A673 (cell line): Measurements from ENCODE around the gene BPIFA1. TPM values are rescaled to one million over a fixed set of nuclear protein-coding genes. Genes with fewer than 3 reads are reported as not detected.

Experiments used
- BruUV-seq: library from RNA; stranded (reverse); fragments of 400-500 nt; replicated peaks from 2 replicates; lab custom pipeline; 2021; lab: Mats Ljungman, UMichigan
- CTCF ChIA-PET: fragments of 300-600 bp; sonication (Branson Sonifier 250); formaldehyde crosslinking; loops from one replicate; lab custom pipeline; 2022; ENCODE audit warnings: antibody characterized with exemption; lab: Charles Lee
- POLR2A ChIA-PET: fragments of 300-600 bp; sonication (Branson Sonifier 250); formaldehyde crosslinking; loops from one replicate; lab custom pipeline; 2022; ENCODE audit warnings: antibody characterized with exemption; ENCODE audit not compliant: low non-redundant PET; lab: Charles Lee
- DNase-seq: peaks from one replicate; pipeline ENCODE4 v3.0.0-alpha.2; 2015; ENCODE audit warnings: low spot score
- H3K27ac ChIP-seq: fragments of 200-600 bp; sonication (generic); 2 replicates; pipeline ENCODE4 v1.5.1; 2016; ENCODE audit warnings: mixed run types, low read depth, mild to moderate bottlenecking, mixed read lengths, antibody characterized with exemption, low read length; ENCODE audit not compliant: poor library complexity, severe bottlenecking
- H3K27me3 ChIP-seq: fragments of 200-600 bp; sonication (generic); replicated peaks from 2 replicates; pipeline ENCODE4 v1.6.1; 2017; ENCODE audit warnings: mixed run types, low read depth, mild to moderate bottlenecking, mixed read lengths, antibody characterized with exemption, low read length; ENCODE audit not compliant: insufficient read depth, poor library complexity
- H3K36me3 ChIP-seq: fragments of 200-600 bp; sonication (generic); 2 replicates; pipeline ENCODE4 v1.6.1; 2016; ENCODE audit warnings: mixed run types, mild to moderate bottlenecking, mixed read lengths, antibody characterized with exemption, low read length; ENCODE audit not compliant: insufficient read depth, poor library complexity, severe bottlenecking
- H3K4me1 ChIP-seq: fragments of 200-600 bp; sonication (generic); 2 replicates; pipeline ENCODE4 v1.6.1; 2017; ENCODE audit warnings: mixed run types, mild to moderate bottlenecking, mixed read lengths, antibody characterized with exemption, low read length; ENCODE audit not compliant: insufficient read depth, poor library complexity, severe bottlenecking
- H3K4me3 ChIP-seq: fragments of 200-600 bp; sonication (generic); 2 replicates; pipeline ENCODE4 v1.5.1; 2016; ENCODE audit warnings: low read depth, mixed run types, mild to moderate bottlenecking, mixed read lengths, low read length; ENCODE audit not compliant: poor library complexity, severe bottlenecking
- H3K9me3 ChIP-seq: fragments of 200-600 bp; sonication (generic); 2 replicates; pipeline ENCODE4 v1.6.1; 2016; ENCODE audit warnings: mixed run types, low read depth, mild to moderate bottlenecking, mixed read lengths, antibody characterized with exemption, low read length; ENCODE audit not compliant: poor library complexity, severe bottlenecking
- EZH2 ChIP-seq: fragments of 200-600 bp; sonication (generic); IDR thresholded peaks from 2 replicates; pipeline ENCODE4 v1.6.1; 2017; ENCODE audit warnings: borderline replicate concordance, low read depth, mild to moderate bottlenecking, mixed read lengths, antibody characterized with exemption, low read length; ENCODE audit not compliant: poor library complexity, severe bottlenecking
- intact Hi-C: fragments of 100-400 bp; cut with micrococcal nuclease; formaldehyde crosslinking; loops from one replicate; pipeline ENCODE4 v1.10.0; 2022; ENCODE audit not compliant: unreplicated experiment
- total RNA-seq: library from RNA; stranded (reverse); gene quantifications from 2 replicates; pipeline ENCODE4 v1.2.3, GENCODE V29; 2021
- TF ChIP-seq, protein P1 (sequence below): fragments of 300-800, 200-600 bp; sonication (generic); conservative IDR thresholded peaks from 2 replicates; pipeline ENCODE4 v1.5.1; 2017; ENCODE audit warnings: low read depth, mild to moderate bottlenecking, antibody characterized with exemption, low read length, moderate library complexity, mixed read lengths

Gene BPIFA1
- total RNA-seq, 1 experiment from 2014 or later: not detected

DNA sequence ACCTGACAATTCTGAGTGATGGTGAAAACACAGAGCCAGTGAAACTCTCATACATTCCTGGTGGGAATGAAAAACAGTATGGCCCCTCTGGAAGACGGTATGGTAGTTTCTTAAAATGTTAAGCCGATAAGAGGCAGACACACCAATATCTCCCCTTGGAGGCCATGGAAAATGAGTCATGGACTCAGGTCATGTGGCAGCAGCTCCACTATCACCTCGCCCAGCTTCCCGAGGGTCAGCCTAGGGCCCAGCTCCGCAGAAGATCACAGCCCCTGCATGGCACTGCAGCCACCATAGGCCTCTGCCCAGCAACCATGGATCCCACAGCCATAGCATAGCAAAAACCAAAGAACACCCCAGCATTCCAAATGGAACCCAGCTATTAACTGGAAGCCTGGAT lies 21.4 kb downstream of the BPIFA1 start:
- POLR2A ChIA-PET: no interaction called here
- no peak for DNase-seq
- no peaks in the 10 kb centered on the region for H3K9me3 ChIP-seq
- intact Hi-C loops: no loop called here
- no peaks in the 10 kb centered on the region for H3K36me3 ChIP-seq
- TF ChIP-seq, protein P1, sequence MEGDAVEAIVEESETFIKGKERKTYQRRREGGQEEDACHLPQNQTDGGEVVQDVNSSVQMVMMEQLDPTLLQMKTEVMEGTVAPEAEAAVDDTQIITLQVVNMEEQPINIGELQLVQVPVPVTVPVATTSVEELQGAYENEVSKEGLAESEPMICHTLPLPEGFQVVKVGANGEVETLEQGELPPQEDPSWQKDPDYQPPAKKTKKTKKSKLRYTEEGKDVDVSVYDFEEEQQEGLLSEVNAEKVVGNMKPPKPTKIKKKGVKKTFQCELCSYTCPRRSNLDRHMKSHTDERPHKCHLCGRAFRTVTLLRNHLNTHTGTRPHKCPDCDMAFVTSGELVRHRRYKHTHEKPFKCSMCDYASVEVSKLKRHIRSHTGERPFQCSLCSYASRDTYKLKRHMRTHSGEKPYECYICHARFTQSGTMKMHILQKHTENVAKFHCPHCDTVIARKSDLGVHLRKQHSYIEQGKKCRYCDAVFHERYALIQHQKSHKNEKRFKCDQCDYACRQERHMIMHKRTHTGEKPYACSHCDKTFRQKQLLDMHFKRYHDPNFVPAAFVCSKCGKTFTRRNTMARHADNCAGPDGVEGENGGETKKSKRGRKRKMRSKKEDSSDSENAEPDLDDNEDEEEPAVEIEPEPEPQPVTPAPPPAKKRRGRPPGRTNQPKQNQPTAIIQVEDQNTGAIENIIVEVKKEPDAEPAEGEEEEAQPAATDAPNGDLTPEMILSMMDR: no peak
- no peak for TF ChIP-seq EZH2
- H3K27me3 ChIP-seq: peaks cover 42% of the 10 kb centered on the region
- CTCF ChIA-PET: no interaction called here
- BruUV-seq: no TSS peak
- no peaks in the 10 kb centered on the region for H3K4me1 ChIP-seq
- H3K4me3 ChIP-seq: no peak overlapping the region
- no peak overlapping the region for H3K27ac ChIP-seq

DNA sequence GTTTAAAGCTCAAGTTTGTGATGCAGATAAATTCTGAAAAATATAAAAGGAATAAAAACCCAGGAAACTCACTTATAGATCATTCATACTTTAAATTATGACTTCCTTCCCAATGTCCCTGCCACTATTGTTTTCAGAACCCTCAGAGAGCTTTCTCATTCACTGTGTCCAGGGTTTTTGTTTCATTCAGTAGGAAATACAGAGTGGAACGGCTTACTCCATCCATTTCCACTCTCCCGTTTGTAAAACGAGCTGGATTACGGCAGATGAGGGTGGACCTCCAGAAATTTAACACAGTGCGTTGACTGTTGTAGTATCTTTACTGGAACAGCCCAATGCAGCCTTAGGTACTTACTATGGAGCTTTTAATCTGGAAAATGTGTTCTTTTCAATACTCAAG lies 23.6 kb downstream of the BPIFA1 start:
- no peaks in the 10 kb centered on the region for H3K4me1 ChIP-seq
- TF ChIP-seq EZH2: no peak
- TF ChIP-seq, protein P1: no peak
- BruUV-seq: no TSS peak
- H3K27me3 ChIP-seq: peaks cover 48% of the 10 kb centered on the region
- no peak overlapping the region for H3K4me3 ChIP-seq
- no peak overlapping the region for H3K27ac ChIP-seq
- POLR2A ChIA-PET: no interaction called here
- no peaks in the 10 kb centered on the region for H3K9me3 ChIP-seq
- intact Hi-C loops: no loop called here
- CTCF ChIA-PET: no interaction called here
- DNase-seq: no peak
- no peaks in the 10 kb centered on the region for H3K36me3 ChIP-seq

DNA sequence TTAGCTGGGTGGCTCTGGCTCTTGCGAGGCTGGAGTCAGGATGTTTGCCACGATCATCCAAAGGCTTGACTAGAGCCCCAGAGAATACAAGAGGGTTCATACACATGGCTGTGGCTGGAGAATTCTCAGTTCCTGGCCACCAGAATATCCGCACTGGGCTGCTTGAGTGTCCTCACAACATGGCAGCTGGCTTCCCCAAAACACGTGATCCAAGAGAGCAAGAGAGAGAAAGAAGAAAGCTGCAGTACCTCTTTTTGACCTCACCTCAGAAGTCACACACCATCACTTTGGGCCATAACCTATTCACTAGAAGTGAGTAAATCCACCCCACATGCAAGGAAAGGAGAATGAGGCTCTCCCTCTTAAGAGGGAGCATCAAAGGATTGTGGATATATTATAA lies 25.7 kb downstream of the BPIFA1 start:
- H3K9me3 ChIP-seq: no peaks in the 10 kb centered on the region
- CTCF ChIA-PET: no interaction called here
- intact Hi-C loops: no loop called here
- H3K4me1 ChIP-seq: no peaks in the 10 kb centered on the region
- peaks cover 41% of the 10 kb centered on the region for H3K27me3 ChIP-seq
- no peak for DNase-seq
- POLR2A ChIA-PET: no interaction called here
- no peak overlapping the region for H3K27ac ChIP-seq
- H3K4me3 ChIP-seq: no peak overlapping the region
- H3K36me3 ChIP-seq: no peaks in the 10 kb centered on the region
- TF ChIP-seq EZH2: no peak
- TF ChIP-seq, protein P1: no peak
- no TSS peak for BruUV-seq
